ENCODE measurements around the gene GREM1.

DNA sequence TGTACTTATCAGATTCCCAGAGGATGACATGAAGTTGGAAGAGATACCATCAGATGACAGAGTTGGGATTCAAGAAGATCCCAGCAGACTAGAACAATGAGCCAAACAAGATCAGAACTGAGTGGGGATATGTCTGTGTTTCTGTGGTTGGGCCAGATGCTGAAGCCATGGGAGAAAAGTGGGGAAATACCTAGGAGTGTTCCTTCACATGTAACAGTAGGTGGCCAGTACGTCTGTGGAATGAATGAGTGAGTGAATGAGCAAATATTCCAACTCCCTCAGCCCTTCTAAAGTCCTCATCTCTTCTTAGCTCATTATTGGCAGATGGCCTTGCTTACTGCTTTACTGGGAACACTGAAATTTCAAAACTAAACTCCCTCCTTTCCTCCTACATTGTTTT, 32.2 kb upstream of the GREM1 start:
- no peak for TF ChIP-seq EZH2 (IDR thresholded peaks at IDR 0.05)
- TF ChIP-seq, protein P1, sequence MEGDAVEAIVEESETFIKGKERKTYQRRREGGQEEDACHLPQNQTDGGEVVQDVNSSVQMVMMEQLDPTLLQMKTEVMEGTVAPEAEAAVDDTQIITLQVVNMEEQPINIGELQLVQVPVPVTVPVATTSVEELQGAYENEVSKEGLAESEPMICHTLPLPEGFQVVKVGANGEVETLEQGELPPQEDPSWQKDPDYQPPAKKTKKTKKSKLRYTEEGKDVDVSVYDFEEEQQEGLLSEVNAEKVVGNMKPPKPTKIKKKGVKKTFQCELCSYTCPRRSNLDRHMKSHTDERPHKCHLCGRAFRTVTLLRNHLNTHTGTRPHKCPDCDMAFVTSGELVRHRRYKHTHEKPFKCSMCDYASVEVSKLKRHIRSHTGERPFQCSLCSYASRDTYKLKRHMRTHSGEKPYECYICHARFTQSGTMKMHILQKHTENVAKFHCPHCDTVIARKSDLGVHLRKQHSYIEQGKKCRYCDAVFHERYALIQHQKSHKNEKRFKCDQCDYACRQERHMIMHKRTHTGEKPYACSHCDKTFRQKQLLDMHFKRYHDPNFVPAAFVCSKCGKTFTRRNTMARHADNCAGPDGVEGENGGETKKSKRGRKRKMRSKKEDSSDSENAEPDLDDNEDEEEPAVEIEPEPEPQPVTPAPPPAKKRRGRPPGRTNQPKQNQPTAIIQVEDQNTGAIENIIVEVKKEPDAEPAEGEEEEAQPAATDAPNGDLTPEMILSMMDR (IDR thresholded peaks at IDR 0.05 in 2 of 3, conservative IDR thresholded peaks at IDR 0.05 in 1 of 3; ENCODE audit: borderline replicate concordance in 1 of 3, insufficient read depth in 1 of 3, low read depth in 2 of 3, low read length in 2 of 3), result no peak
- TF ChIP-seq, protein P2, sequence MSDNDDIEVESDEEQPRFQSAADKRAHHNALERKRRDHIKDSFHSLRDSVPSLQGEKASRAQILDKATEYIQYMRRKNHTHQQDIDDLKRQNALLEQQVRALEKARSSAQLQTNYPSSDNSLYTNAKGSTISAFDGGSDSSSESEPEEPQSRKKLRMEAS (IDR thresholded peaks at IDR 0.05), result no peak

Measured in HCT116 (cell line).